GM23338 (cell line): ENCODE data around the gene SCPEP1.

ENCODE experiments used
- CREB1 ChIP-seq: fragments of 250-450 bp; sonication (Bioruptor Pico); IDR thresholded peaks from 2 replicates; pipeline ENCODE4 v1.5.0; 2020; ENCODE audit warnings: low read depth, mild to moderate bottlenecking, moderate library complexity
- EZH2 ChIP-seq: fragments of 200-600 bp; sonication (generic); IDR thresholded peaks from one replicate; pipeline ENCODE4 v1.8.0; 2017; ENCODE audit warnings: antibody characterized with exemption, mild to moderate bottlenecking, low read depth; ENCODE audit not compliant: unreplicated experiment
- EZH2phosphoT487 ChIP-seq: fragments of 200-600 bp; sonication (generic); IDR thresholded peaks from one replicate; pipeline ENCODE4 v1.8.1; 2018; ENCODE audit warnings: antibody characterized with exemption; ENCODE audit not compliant: unreplicated experiment
- JUNB ChIP-seq: IDR thresholded peaks from one replicate; pipeline ENCODE4 v1.6.1; 2016; ENCODE audit warnings: antibody characterized with exemption; ENCODE audit not compliant: unreplicated experiment
- NANOG ChIP-seq: IDR thresholded peaks from 2 replicates; pipeline ENCODE4 v1.6.1; 2016; ENCODE audit warnings: antibody characterized with exemption, borderline replicate concordance
- POLR2AphosphoS5 ChIP-seq: IDR thresholded peaks from 2 replicates; pipeline ENCODE4 v1.6.1; 2016; ENCODE audit warnings: antibody characterized with exemption, low read depth
- STAT1 ChIP-seq: IDR thresholded peaks from one replicate; pipeline ENCODE4 v1.6.1; 2016; ENCODE audit warnings: antibody characterized with exemption; ENCODE audit not compliant: unreplicated experiment
- ZNF114 ChIP-seq: fragments of 250-450 bp; sonication (Bioruptor Pico); IDR thresholded peaks from 2 replicates; pipeline ENCODE4 v1.5.0; 2020; ENCODE audit warnings: mild to moderate bottlenecking, moderate library complexity
- ZNF331 ChIP-seq: fragments of 250-450 bp; sonication (Bioruptor Pico); IDR thresholded peaks from 2 replicates; pipeline ENCODE4 v1.5.0; 2020; ENCODE audit warnings: low read depth, mild to moderate bottlenecking, moderate library complexity
- TF ChIP-seq, protein P1 (sequence below), 2 experiments: fragments of 200-600 bp in 1 of 2; sonication (generic) in 1 of 2; conservative IDR thresholded peaks; 2 replicates each; pipeline versions ENCODE4 v1.5.1 to v1.6.1; 2016 to 2017; ENCODE audit warnings: antibody characterized with exemption in 2 of 2, low read depth in 2 of 2, mild to moderate bottlenecking in 2 of 2, moderate library complexity in 1 of 2
- TF ChIP-seq, protein P2 (sequence below): IDR thresholded peaks from one replicate; pipeline ENCODE4 v1.6.1; 2018; ENCODE audit warnings: antibody characterized with exemption; ENCODE audit not compliant: unreplicated experiment
- TF ChIP-seq, protein P3 (sequence below): IDR thresholded peaks from 2 replicates; pipeline ENCODE4 v1.6.1; 2016; ENCODE audit warnings: antibody characterized with exemption
- TF ChIP-seq, protein P4 (sequence below): fragments of 250-450 bp; sonication (Bioruptor Pico); IDR thresholded peaks from 2 replicates; pipeline ENCODE4 v1.5.0; 2020; ENCODE audit warnings: mild to moderate bottlenecking, moderate library complexity

DNA sequence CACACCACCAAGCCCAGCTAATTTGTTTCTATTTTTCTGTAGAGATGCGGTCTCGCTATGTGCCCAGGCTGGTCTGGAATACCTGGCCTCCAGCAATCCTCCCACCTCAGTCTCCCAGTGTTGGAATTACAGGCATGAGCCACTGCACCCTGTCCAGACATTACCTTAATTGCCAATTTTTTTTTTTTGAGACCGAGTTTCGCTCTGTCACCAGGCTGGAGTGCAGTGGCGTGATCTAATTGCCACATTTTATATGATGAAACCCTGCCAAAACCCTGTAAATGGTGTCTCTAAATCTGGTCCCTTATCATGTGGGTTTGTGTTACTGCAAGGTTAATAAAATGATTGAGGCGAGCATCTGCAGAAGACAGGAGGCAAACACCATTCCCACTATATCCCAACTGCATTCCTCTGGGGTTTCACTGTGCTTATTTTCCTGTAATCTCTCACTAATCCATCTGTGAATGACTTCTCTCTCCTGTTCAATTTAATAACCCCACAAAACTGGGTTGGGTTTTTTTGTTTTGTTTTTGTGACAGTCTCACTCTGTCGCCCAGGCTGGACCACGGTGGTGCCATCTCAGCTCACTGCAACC, 44.7 kb upstream of the SCPEP1 start:
- TF ChIP-seq, protein P1, sequence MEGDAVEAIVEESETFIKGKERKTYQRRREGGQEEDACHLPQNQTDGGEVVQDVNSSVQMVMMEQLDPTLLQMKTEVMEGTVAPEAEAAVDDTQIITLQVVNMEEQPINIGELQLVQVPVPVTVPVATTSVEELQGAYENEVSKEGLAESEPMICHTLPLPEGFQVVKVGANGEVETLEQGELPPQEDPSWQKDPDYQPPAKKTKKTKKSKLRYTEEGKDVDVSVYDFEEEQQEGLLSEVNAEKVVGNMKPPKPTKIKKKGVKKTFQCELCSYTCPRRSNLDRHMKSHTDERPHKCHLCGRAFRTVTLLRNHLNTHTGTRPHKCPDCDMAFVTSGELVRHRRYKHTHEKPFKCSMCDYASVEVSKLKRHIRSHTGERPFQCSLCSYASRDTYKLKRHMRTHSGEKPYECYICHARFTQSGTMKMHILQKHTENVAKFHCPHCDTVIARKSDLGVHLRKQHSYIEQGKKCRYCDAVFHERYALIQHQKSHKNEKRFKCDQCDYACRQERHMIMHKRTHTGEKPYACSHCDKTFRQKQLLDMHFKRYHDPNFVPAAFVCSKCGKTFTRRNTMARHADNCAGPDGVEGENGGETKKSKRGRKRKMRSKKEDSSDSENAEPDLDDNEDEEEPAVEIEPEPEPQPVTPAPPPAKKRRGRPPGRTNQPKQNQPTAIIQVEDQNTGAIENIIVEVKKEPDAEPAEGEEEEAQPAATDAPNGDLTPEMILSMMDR (conservative IDR thresholded peaks at IDR 0.05; ENCODE audit: low read depth in 2 of 2), result no peak
- TF ChIP-seq, protein P2, sequence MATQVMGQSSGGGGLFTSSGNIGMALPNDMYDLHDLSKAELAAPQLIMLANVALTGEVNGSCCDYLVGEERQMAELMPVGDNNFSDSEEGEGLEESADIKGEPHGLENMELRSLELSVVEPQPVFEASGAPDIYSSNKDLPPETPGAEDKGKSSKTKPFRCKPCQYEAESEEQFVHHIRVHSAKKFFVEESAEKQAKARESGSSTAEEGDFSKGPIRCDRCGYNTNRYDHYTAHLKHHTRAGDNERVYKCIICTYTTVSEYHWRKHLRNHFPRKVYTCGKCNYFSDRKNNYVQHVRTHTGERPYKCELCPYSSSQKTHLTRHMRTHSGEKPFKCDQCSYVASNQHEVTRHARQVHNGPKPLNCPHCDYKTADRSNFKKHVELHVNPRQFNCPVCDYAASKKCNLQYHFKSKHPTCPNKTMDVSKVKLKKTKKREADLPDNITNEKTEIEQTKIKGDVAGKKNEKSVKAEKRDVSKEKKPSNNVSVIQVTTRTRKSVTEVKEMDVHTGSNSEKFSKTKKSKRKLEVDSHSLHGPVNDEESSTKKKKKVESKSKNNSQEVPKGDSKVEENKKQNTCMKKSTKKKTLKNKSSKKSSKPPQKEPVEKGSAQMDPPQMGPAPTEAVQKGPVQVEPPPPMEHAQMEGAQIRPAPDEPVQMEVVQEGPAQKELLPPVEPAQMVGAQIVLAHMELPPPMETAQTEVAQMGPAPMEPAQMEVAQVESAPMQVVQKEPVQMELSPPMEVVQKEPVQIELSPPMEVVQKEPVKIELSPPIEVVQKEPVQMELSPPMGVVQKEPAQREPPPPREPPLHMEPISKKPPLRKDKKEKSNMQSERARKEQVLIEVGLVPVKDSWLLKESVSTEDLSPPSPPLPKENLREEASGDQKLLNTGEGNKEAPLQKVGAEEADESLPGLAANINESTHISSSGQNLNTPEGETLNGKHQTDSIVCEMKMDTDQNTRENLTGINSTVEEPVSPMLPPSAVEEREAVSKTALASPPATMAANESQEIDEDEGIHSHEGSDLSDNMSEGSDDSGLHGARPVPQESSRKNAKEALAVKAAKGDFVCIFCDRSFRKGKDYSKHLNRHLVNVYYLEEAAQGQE, result no peak
- TF ChIP-seq POLR2AphosphoS5 (no peak), JUNB (no peak), EZH2 (no peak), CREB1 (CRISPR knock-in tag) (no peak), EZH2phosphoT487 (no peak), ZNF331 (CRISPR knock-in tag) (no peak), NANOG (no peak), ZNF114 (CRISPR knock-in tag) (no peak), STAT1 (no peak)
- TF ChIP-seq, protein P3, sequence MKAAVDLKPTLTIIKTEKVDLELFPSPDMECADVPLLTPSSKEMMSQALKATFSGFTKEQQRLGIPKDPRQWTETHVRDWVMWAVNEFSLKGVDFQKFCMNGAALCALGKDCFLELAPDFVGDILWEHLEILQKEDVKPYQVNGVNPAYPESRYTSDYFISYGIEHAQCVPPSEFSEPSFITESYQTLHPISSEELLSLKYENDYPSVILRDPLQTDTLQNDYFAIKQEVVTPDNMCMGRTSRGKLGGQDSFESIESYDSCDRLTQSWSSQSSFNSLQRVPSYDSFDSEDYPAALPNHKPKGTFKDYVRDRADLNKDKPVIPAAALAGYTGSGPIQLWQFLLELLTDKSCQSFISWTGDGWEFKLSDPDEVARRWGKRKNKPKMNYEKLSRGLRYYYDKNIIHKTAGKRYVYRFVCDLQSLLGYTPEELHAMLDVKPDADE, result no peak
- TF ChIP-seq, protein P4, sequence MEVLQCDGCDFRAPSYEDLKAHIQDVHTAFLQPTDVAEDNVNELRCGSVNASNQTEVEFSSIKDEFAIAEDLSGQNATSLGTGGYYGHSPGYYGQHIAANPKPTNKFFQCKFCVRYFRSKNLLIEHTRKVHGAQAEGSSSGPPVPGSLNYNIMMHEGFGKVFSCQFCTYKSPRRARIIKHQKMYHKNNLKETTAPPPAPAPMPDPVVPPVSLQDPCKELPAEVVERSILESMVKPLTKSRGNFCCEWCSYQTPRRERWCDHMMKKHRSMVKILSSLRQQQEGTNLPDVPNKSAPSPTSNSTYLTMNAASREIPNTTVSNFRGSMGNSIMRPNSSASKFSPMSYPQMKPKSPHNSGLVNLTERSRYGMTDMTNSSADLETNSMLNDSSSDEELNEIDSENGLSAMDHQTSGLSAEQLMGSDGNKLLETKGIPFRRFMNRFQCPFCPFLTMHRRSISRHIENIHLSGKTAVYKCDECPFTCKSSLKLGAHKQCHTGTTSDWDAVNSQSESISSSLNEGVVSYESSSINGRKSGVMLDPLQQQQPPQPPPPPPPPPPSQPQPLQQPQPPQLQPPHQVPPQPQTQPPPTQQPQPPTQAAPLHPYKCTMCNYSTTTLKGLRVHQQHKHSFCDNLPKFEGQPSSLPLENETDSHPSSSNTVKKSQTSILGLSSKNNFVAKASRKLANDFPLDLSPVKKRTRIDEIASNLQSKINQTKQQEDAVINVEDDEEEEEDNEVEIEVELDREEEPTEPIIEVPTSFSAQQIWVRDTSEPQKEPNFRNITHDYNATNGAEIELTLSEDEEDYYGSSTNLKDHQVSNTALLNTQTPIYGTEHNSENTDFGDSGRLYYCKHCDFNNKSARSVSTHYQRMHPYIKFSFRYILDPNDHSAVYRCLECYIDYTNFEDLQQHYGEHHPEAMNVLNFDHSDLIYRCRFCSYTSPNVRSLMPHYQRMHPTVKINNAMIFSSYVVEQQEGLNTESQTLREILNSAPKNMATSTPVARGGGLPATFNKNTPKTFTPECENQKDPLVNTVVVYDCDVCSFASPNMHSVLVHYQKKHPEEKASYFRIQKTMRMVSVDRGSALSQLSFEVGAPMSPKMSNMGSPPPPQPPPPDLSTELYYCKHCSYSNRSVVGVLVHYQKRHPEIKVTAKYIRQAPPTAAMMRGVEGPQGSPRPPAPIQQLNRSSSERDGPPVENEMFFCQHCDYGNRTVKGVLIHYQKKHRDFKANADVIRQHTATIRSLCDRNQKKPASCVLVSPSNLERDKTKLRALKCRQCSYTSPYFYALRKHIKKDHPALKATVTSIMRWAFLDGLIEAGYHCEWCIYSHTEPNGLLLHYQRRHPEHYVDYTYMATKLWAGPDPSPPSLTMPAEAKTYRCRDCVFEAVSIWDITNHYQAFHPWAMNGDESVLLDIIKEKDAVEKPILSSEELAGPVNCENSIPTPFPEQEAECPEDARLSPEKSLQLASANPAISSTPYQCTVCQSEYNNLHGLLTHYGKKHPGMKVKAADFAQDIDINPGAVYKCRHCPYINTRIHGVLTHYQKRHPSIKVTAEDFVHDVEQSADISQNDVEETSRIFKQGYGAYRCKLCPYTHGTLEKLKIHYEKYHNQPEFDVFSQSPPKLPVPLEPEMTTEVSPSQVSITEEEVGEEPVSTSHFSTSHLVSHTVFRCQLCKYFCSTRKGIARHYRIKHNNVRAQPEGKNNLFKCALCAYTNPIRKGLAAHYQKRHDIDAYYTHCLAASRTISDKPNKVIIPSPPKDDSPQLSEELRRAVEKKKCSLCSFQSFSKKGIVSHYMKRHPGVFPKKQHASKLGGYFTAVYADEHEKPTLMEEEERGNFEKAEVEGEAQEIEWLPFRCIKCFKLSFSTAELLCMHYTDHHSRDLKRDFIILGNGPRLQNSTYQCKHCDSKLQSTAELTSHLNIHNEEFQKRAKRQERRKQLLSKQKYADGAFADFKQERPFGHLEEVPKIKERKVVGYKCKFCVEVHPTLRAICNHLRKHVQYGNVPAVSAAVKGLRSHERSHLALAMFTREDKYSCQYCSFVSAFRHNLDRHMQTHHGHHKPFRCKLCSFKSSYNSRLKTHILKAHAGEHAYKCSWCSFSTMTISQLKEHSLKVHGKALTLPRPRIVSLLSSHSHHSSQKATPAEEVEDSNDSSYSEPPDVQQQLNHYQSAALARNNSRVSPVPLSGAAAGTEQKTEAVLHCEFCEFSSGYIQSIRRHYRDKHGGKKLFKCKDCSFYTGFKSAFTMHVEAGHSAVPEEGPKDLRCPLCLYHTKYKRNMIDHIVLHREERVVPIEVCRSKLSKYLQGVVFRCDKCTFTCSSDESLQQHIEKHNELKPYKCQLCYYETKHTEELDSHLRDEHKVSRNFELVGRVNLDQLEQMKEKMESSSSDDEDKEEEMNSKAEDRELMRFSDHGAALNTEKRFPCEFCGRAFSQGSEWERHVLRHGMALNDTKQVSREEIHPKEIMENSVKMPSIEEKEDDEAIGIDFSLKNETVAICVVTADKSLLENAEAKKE (CRISPR knock-in tag), result no peak
